ENCODE results near the gene CHD8. TPM values are rescaled to one million over a fixed set of nuclear protein-coding genes. Genes with fewer than 3 reads are reported as not detected.

The CHD8 gene
- total RNA-seq, 4 donors from 2014 or later = 46.9 to 60.5 (median 53.1) TPM

DNA sequence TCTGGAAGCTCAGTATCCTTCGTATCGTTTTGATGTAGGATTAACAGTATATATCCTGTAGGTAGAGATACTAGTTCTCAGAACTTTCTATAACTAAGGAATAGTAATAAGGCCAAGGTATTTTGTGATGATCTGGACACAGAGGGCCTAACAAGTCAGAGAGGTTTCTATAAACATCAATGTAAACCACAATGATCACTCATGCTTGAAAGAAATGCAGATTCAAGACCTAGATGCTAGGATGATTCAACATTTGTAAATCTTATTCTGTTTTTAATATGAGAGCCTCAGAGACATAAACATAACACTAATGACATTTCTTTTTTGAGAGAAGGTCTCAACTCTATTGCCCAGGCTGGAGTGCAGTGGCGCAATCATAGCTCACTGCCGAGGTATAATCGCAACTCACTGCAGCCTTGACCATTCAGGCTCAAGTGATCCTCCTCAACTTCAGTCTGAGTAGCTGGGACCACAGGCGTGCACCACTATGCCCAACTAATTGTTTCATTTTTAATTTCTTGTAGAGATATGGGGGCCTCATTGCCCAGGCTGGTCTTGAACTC is 88.3 kb downstream of the CHD8 start:
- TF ChIP-seq, protein P1, sequence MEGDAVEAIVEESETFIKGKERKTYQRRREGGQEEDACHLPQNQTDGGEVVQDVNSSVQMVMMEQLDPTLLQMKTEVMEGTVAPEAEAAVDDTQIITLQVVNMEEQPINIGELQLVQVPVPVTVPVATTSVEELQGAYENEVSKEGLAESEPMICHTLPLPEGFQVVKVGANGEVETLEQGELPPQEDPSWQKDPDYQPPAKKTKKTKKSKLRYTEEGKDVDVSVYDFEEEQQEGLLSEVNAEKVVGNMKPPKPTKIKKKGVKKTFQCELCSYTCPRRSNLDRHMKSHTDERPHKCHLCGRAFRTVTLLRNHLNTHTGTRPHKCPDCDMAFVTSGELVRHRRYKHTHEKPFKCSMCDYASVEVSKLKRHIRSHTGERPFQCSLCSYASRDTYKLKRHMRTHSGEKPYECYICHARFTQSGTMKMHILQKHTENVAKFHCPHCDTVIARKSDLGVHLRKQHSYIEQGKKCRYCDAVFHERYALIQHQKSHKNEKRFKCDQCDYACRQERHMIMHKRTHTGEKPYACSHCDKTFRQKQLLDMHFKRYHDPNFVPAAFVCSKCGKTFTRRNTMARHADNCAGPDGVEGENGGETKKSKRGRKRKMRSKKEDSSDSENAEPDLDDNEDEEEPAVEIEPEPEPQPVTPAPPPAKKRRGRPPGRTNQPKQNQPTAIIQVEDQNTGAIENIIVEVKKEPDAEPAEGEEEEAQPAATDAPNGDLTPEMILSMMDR (IDR thresholded peaks at IDR 0.05; ENCODE audit: low read depth) = no peak

DNA sequence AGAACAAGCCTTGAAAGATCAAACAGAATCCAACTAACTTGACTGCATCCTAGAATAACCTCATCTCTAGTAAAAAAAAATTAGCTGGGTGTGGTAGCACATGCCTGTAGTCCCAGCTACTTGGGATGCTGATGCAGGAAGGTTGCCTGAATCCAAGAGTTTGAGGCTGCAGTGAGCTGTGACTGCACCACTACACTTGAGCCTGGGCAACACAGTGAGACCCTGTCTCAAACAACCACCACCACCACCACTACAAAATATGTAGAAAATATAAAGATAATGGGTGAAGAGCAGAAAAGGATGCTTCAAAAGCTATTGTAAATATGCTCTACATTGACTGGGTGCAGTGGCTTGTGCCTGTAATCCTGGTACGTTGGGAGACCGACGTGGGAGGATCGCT is 99.4 kb downstream of the CHD8 start:
- TF ChIP-seq, protein P1 (IDR thresholded peaks at IDR 0.05; ENCODE audit: low read depth) = no peak

DNA sequence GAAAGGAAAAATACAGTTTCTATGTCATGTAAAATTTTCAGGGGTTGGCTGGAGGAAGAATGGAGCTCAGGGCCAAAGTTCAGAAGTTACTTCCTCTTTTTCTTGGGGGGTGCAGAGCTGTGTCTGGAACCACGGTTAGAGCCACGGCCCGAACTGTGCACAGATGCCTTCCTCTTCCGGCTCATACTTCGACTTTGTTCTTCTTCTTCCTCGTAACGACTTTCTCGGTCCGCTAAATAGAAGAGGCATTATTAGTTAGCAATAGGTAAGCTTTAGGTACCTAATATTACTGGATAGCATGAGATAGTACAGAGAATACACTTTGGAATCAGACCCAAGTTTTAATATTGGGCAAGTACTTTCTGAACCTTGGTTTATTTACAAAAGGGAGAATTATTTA is 103.3 kb downstream of the CHD8 start:
- TF ChIP-seq, protein P1 (IDR thresholded peaks at IDR 0.05; ENCODE audit: low read depth) = no peak

DNA sequence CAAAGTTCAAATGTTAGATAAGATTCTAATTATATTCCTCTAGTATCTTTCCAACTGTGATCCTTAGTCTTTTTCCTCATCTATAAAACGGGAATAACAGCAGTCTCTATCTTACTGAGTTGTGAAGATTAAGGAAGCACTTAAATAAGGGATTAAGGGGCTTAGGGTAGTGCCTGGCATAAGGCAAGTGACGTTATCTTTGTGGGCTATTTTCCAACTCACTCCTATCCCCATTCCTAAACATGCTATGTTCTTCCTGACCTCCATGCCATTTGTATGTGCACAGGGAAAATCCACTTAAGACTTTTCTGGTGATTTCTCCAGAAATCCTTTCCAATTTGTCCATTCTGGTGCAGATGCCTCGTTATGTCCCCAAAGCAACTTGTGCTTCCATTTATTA is 105.4 kb downstream of the CHD8 start:
- TF ChIP-seq, protein P1 (IDR thresholded peaks at IDR 0.05; ENCODE audit: low read depth) = no peak

DNA sequence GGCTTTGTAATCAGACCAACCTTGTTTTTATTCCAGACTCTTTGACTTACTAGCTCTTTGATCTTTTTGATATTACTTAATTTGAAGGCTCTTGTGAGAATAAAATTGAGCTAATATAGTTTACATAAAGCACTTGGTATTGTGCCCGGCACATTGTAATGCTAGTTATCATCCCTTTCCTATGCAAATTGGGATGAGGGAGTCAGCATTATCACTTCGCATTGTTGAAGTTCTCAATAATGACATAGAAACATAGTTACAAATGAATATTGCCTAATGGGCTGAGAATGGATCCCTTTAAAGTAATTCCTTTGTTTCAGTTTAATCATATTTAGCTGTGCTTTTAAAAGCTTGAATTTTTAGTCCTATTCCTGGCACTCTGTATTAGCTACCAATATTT is 108.7 kb downstream of the CHD8 start:
- TF ChIP-seq, protein P1 (IDR thresholded peaks at IDR 0.05; ENCODE audit: low read depth) = no peak

DNA sequence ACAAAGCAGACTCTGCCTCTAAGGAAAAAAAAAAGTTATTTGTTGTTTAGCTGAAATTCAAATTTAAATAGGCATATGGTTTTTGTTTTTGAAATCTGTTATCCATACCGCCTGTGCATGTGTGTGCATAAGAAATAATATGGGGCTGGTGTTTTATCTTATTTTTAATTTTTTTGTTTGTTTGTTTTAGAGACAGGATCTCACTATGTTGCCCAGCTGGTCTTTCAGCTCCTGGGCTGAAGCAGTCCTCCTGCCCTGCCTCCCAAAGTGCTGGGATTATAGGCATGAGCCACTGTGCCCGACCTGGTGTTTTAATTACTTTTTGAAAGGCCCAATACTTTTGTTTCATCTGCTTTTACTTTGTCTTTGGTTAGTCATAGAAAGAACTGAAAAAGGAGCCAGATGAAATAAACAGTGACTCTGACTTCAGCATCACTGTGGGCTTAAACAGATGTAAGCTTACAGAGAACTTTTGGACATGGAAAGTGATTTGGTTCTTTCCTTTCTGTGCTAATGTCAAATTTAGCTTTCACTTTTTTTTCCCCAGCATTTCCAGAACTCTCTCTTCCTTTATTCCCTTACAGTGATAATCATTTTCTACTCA is 109.3 kb downstream of the CHD8 start:
- TF ChIP-seq, protein P1 (IDR thresholded peaks at IDR 0.05; ENCODE audit: low read depth) = no peak

DNA sequence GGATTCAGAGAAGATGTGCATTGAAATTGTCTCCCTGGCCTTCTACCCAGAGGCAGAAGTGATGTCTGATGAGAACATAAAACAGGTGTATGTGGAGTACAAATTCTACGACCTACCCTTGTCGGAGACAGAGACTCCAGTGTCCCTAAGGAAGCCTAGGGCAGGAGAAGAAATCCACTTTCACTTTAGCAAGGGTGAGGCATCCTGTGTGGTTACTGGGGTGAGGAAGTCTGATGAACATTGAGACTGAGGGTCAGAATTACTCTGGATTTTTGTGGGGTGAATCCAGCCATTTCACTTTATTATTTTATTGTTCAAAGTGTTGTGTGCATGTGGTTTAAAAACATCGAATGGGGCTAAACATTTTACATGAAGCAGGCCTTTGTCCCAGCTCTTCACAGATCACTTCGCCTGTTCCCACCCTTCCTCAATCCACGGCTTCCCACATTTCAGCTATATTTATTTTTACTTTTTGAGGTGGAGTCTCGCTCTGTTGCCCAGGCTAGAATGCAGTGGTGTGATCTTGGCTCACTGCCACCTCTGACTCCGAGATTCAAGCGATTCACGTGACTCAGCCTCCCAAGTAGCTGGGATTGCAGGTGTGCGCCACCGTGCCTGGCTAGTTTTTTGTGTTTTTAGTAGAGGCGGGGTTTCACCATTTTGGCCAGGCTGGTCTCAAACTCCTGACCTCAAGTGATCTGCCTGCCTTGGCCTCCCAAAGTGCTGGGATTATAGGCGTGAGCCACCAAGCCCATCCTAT is 112.7 kb downstream of the CHD8 start:
- TF ChIP-seq, protein P1 (IDR thresholded peaks at IDR 0.05; ENCODE audit: low read depth) = no peak

Measured in subcutaneous adipose tissue (tissue), 4 donors.